ENCODE measurements around the gene ANKRA2.

- TF ChIP-seq TARDBP (IDR thresholded peaks at IDR 0.05) = no peak
- no peak for TF ChIP-seq ELF4 (IDR thresholded peaks at IDR 0.05)
- no peak for TF ChIP-seq SP1 (IDR thresholded peaks at IDR 0.05)
- TF ChIP-seq ZNF384 (IDR thresholded peaks at IDR 0.05) = no peak
- TF ChIP-seq SUZ12 (IDR thresholded peaks at IDR 0.05) = no peak
- no peak for TF ChIP-seq BHLHE40 (IDR thresholded peaks at IDR 0.05; ENCODE audit: borderline replicate concordance)
- no peak for TF ChIP-seq FOXK2 (IDR thresholded peaks at IDR 0.05)
- TF ChIP-seq HDGF (IDR thresholded peaks at IDR 0.05; ENCODE audit: borderline replicate concordance) = no peak
- no peak for TF ChIP-seq FOXM1 (IDR thresholded peaks at IDR 0.05; ENCODE audit: borderline replicate concordance)
- TF ChIP-seq NFRKB (IDR thresholded peaks at IDR 0.05) = no peak
- TF ChIP-seq ARNT (IDR thresholded peaks at IDR 0.05) = no peak
- TF ChIP-seq, protein P1, sequence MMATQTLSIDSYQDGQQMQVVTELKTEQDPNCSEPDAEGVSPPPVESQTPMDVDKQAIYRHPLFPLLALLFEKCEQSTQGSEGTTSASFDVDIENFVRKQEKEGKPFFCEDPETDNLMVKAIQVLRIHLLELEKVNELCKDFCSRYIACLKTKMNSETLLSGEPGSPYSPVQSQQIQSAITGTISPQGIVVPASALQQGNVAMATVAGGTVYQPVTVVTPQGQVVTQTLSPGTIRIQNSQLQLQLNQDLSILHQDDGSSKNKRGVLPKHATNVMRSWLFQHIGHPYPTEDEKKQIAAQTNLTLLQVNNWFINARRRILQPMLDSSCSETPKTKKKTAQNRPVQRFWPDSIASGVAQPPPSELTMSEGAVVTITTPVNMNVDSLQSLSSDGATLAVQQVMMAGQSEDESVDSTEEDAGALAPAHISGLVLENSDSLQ (IDR thresholded peaks at IDR 0.05) = no peak
Measured at GRCh38 chr5:73558950-73559349, 6.5 kb downstream of the ANKRA2 start.

Measured in HEK293T (cell line).